GM18498 (cell line): Measurements from ENCODE around the gene BCL3.
A peak's percentile ranks its signal among the peaks of the same experiment; 100 is the strongest.

Experiments
- ATAC-seq: cut with Tn5 transposase; IDR thresholded peaks from one replicate; pipeline ENCODE4 v1.9.1; 2021; ENCODE audit warnings: mild to moderate bottlenecking, moderate library complexity; ENCODE audit not compliant: unreplicated experiment

BCL3 gene

DNA sequence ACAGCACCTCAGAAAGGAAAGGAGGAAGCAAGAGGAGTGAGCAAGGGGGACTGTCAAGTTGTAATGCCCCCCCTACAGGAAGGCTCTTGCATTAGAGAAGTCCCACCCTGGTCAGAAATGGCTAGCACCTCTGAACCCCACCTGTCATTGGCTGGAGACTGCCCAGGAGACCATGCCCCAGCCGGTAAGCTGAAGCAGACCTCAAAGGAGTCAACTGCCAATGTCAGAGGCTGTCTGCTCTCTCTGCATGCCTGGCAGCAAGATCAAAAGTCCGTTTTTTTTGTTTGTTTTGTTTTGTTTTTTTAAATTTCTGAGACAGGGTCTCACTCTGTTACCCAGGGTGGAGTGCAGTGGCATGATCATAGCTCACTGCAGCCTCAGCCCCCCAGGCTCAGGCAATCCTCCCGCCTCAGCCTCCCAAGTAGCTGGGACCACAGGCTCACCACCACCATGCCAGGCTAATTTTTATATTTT, 8.1 kb upstream of the BCL3 start:
- no peak for ATAC-seq

DNA sequence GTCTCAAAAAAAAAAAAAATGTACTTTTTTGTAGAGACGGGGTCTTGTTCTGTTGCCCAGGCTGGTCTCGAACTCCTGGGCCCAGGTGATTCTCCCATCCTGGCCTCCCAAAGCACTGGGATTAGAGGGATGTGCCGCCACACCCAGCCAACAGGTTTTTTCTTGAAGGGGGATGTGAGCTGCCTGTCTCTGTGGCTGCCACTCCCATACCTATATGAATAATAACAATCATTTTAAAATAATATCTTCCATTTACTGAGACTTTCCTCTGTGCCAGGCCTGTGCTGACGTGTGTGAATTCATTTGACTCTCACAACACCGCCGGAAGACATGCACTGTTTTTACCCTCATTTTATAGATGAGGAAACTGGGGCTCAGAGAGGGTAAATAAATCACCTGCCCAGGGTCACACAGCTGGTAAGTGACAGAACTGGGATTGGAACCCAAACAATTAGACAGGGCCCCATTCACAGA, 7.2 kb upstream of the BCL3 start:
- no peak for ATAC-seq

DNA sequence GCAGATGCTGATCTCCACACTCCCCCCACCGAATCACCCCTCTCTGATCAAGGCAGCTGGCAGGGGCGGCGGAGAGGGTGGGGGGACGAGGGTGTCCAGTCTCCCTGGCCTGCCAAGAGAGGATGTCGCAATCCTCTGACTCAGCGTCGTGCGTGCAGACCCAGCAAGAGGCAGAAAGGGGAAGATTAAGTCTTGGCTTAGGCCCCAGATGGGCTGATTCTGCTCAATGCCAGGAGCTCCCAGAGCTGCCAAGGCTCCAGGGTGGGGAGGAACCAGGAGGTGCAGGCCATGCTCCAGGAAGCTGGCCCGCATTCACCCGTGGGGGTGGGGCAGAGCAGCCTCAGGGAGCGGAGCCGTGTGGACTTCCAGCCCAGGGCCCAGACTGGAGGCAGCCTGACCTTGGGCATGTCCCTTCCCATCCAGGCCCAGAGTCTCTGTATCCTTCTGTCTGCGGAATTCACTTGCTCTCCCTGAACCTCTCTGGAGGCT, 6.6 kb upstream of the BCL3 start:
- ATAC-seq: no peak

DNA sequence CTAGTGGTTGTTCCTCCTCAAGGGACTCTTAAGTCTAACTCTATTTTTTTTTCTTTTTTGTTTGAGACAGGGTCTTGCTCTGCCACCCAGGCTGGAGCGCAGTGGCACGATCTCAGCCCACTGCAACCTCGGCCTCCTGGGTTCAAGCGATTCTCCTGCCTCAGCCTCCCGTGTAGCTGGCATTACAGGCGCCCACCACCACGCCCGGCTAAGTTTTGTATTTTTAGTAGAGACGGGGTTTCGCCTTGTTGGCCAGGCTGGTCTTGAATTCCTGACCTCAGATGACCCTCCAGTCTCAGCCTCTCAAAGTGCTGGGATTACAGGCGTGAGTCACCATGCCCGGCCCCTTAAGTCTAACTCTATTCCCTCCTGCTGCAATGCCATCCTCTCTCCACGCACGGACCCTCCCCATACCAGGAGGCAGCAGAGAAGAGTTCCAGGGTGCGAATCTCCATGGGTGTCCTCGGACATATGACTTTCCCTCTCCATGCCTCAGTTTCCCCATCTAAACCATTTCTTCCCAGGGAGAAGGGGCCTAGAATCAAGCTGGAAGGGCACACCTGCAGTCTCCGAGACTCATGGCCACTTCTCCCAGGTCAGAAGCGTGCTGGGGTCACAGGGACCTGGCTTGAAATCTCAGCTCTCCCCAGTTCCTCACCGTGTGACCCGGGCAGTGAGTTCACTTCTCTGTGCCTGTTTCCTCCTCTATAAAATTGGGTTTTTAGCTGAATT, 6.0 kb upstream of the BCL3 start:
- ATAC-seq: no peak

DNA sequence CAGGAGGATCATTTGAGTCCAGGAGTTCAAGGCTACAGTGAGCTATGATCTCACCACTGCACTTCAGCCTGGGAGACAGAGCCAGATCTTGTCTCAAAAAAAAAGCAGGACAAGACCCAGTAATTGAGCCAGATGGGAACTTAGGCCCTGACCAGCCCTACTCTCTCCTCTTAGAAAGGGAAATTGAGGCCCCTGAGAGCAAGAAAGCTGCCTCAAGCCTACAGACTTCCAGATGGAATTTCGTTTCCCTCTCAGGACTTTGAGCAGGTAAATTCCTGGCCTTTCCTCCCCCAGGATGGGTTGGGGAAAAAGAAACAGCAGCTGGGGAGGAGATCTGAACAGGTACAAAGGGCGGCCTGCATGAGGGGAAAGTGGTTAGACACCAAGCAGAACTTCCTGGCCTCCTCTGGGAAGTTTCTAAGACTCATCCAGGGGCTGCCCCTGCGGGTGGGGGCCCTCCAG, 3.6 kb upstream of the BCL3 start:
- ATAC-seq: no peak

DNA sequence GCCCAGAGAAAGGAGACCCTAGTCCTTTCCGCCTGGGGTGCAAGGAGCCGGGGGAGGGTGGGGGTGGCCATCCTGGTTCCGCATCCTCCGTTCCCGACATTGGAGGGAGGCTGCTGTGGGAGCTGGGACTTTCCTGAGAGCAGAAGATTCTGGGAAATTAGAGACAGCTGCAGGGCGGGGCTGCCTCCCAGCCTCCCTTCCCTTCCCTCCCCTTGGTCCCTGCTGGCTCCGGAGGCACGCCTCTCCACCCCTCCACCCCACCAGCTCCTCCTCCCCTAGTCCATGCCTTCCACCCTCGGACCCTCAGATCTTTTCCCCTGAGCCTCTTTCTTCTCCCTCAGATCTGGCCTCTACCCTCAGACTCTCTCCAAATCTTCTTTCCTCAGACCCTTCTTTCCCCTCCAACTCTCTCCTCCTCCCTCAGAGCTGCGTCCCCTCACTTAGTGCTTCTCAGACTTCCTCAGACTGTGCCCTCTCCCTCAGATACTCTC, 3.1 kb upstream of the BCL3 start:
- ATAC-seq: no peak

DNA sequence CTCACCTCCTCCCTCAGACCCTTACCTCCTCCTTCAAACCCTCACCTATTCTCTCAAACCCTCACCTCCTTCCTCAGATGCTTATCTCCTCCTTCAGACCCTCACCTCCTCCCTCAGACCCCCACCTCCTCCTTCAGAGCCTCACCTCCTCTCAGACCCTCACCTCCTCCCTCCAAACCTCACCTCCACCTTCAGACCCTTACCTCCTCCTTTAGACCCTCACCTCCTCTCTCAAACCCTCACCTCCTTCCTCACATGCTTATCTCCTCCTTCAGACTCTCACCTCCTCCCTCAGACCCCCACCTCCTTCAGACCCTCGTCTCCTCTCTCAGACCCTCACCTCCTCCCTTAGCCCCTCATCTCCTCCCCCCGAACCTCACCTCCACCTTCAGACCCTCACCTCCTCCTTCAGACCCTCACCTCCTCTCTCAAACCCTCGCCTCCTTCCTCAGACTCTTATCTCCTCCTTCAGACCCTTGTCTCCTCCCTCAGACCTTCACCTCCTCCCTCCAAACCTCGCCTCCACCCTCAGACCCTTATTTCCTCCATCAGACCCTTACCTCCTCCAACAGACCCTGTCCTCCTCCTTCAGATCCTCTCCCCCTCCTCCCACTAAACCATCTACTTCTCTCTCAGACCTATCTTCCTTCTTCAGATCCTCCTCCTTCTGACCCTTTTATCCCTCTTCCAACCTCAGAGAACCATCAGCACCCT, 2.5 kb upstream of the BCL3 start:
- no peak for ATAC-seq

DNA sequence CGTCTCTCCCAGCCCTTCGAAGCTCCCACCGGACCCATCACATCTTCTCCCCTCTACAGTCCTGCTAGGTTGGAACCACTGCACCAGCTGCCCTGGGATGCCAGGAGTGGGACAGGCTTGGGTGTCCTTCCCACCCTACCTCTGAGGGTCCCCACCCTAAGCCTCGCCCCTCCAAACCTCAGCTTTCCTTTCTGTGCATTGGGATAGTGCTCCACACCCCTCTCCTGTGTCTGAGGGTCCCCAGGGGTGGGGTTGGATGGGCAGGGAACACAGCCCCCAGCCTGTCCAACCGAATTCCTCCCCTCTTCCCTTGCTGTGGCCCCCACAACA, 1.9 kb upstream of the BCL3 start:
- ATAC-seq: no peak

DNA sequence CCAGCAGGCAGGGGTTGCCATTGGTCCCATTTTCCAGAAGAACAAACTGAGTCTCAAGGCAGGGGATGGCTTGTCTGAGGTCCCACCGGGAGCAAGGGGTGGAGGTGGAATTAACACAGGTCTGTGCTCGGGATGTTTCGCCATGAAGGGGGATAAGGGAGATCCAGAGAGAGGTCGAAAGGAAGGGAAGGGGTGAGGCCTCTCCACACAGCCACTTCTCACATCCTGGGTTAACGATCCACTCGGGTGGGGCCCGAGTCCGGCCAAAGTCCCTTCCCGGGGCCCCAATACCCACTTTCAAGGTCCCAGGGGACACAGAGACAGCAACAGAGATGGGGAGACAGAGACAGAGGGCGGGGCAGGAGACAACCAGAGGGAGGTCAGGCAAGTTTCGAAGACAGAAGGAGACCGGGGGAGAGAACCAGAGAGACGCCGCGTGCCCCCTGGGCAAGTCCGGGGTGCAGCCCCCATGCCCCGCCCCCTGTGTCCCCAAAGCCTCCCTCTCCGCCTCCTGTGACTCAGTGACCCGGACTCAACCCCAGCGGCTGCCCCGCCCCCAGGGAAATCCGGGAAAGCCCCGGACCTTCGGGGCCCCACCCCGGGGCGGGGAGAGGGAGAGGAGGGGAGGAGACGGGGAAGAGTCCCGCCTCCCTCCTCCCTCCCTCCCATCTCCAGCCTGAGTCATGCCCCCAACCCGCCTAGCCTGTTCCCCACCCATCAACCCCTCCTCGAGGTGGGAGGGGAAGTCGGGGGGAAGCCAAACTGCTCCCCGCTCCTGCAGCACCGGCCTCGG, 1.4 kb upstream of the BCL3 start:
- peak; percentile 45 for ATAC-seq

DNA sequence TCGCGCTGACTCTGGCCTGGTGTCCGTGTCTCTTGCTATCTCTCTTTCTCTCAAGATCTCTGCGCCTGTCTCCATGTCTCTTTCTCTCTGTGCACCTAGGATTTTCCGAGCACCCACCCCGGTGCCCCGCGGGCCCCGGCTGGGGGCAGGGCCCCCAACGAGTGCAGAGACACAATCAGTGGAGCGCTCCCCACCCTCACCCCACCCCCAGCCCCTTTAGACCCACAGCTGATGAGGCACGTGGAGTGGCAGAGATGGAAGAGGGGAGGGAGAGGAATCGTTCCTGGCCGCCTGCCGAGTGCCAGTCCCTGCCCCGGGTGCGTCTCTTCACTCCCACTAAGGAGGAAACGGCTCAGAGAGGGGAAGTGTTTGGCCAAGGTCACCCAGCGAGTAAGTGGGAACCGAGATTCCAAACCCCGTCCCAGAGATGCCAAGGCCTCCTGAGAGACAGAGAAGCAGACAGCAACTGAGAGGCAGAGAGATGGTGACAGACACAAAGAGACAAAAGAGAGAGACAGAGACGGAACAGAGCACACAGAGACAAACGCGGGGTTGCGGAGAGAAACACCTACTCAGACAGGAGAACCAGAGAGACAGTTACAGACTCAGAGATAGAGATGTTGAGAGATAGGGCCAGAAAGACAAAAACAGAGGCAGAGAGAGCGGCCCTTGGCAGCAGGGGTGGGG, 626 bp upstream of the BCL3 start:
- no peak for ATAC-seq

DNA sequence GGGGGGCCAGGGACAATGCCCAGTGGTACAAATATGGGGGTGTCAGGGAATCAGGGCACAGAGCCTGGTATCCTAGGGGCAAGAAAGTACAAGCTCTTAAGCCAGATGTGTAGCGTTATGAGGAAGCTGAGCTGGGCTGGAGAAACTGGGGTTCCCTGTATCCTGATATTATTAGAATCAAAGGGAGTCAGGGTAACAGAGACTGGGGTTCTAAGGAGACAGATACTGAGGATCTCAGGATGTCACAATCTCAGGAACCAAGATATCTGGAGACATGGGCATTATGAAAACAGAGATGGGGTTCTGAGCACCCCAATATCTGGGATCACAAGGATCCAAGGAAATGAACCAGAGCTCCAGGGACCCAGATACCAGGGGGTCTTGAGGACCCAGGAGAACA, 784 bp downstream of the BCL3 start:
- ATAC-seq: no peak

DNA sequence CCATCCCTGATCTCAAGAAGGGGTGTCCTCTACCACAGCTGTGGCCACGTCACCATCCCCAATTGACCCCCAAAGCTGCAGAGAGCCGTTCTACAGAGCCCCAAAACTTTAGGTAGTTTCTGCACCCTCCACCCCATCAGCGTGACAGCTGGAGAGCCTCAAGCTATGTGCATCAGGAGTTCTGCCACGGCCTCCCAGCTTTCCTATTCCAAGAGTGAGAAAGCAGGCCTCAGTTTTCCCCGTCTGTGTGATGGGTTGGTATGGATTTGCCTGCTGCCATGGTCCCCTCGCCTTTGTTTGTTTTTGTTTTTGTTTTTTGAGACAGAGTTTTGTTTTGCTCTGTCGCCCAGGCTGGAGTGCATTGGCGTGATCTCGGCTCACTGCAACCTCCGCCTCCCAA, 1.5 kb downstream of the BCL3 start:
- no peak for ATAC-seq

DNA sequence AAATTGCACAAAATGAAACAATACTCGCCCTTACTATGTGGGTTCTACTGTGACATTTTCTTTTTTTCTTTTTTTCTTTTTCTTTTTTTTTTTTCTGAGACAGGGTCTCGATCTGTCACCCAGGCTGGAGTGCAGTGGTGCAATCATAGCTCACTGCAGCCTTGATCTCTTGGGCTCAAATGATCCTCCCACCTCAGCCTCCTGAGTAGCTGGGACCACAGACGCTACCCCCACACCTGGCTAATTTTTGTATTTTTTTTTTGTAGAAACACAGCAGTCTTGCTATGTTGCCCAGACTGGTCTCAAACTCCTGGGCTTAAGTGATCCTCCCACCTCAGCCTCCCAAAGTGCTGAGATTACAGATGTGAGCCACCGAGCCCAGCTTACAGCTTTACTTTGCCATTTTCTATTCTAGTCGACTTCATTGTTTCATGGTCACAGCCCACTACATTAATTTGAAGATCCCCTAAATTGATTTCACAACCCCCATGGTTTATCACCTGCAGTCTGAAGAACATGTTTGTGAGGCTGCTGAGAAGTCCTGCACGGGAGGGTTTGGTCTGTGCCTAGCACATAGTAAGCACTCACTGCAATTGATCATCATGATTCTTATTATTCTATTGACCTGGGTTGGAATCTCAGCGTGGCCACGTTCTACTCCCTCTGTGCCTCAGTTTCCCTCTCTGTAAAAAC, 3.8 kb downstream of the BCL3 start:
- ATAC-seq: no peak

DNA sequence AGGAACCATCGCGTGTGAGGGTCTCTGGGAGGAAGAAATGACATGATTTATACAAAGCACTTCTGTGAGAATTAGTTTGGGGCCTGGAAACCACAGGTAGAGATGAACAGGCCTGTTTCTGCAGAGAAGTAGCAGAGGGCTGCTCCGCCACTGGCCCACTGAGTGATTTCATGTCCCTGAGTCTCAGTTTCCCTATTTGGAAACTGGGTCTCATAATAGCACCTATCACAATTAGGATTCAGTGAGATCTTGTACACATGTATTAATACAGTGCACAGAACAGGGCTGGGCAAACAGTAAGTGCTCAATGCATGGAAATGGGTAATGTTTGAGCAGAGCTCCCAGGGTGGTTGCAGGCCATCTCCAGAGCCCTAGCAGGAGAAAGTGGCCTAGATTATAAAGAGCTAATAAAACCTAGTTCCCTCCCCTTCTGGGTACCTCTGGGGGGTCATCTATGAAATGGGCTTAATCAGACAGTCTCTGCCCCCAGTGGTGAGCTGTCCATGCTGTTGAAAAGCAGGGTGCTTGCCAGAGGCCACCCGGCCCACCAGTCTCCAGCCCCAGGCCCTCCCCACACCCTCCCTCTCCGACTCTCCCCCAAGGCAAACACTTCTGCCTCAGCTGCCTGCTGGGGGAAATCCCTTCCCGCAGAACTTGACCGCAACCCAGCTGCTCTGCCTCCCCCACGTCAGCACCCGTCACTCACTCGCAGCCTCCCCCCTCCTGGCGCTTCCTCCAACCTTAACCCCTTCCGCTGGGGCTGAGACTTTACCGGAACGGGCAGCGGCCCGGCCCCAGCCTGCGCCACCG, 4.5 kb downstream of the BCL3 start:
- ATAC-seq: peak; percentile 65

DNA sequence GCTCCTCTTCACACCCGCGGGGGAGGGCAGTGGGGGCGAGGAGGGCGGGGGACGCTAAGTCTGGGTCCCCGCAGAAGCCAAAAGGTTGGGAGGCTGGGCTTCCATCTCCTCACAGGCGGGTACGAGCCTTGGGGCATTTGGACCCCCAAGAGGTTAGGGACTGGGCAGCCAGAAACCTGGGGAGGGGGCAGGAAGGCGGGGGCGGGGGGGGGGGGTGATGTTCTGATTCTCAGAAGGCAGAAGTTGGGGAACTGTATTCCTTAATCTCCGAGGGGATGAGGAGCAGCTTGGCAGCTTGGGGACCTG, 5.1 kb downstream of the BCL3 start:
- ATAC-seq: no peak

DNA sequence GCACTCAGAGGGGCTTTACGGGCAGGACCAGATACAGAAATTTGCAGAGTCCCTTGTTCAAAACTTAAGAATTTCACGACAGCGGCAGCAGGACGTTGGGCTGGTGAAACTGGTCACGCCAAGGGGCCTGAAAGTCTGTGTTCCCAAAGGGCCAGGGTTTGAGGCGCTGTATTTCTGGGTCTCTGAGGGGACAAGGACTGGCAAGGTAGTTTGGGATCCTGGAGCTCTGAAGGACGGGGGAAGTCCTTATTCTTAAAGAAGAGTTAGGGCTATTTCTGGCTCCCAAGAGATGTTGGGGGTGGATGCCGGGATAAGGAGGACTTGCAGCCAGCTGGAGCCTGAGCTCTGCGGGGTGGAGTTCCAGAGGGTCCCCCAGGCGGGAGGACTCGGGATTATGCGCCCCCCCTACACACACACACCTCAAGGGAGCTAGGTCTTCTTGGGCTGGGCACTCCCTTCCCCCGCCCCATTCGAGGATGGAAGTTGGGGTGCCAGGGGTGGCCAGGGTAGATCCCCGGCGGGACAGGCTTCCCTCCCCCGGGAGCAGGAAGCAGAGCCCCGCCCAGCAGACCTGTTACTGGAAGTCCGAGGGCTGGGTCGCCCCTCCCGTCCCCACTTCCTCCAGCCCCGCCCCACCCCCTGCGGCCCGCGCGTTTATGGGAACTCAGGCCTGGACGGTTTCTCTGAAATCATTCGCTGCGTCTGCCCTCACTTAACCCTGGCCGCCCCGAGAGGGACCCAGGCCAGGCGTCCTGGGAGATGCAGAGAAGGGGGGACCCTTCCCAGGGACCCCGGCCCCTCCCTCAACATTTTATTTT, 5.6 kb downstream of the BCL3 start:
- ATAC-seq: no peak

DNA sequence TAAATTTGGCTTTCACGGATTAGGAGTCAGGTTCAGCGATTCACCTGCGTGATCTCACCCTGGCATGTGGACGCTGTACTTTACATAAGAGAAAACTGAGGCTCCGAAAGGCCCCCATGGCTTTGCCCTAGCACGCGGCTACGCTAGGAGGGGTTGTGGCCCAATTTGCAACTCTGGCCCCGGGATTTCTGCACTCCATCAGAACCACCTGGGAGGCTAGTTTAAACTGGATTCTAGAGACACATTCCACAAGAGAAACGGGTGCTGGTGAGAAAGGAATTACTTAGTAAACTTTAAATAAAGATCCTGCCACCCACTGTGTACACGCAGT, 6.2 kb downstream of the BCL3 start:
- no peak for ATAC-seq

DNA sequence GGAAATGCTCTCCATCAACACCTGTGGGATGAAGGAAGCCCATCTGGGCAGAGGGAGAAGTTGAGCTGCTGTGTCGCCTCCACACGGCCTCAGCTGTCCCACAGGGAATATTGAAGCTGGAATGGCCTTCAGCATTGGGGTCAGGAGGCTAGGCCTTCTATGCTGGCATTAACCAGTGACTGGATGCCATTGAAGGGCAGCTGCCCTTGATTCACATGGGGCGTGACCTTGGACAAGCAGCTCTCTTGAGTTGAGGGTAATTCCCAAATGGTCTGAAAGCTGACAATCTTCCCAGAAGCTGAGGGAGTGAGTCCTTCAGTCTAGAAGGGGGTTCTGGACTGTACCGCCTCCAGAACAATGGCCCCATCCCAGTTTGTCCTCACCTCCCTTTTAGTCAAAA, 6.7 kb downstream of the BCL3 start:
- no peak for ATAC-seq

DNA sequence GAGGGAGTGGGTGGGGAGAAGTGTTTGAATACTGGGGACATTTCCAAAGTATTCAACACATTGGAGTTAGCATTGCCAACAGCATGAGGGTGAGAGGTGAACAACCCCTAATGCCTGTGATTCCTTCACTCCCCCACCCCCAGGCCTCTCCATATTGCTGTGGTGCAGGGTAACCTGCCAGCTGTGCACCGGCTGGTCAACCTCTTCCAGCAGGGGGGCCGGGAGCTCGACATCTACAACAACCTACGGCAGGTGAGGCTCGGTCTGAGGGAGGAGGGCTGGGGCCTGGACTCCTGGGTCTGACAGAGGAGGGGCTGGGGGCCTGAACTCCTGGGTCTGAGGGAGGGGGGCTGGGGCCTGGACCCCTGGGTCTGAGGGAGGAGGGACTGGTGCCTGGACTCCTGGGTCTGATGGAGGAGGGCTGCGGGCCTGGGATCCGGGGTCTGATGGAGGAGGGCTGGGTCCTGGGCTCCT, 7.6 kb downstream of the BCL3 start:
- ATAC-seq: no peak
